ENCODE data around the gene ANKRD66. TPM values are rescaled to one million over a fixed set of nuclear protein-coding genes. Genes with fewer than 3 reads are reported as not detected.

ANKRD66 gene
- total RNA-seq, 1 donor from 2014 or later = not detected

DNA sequence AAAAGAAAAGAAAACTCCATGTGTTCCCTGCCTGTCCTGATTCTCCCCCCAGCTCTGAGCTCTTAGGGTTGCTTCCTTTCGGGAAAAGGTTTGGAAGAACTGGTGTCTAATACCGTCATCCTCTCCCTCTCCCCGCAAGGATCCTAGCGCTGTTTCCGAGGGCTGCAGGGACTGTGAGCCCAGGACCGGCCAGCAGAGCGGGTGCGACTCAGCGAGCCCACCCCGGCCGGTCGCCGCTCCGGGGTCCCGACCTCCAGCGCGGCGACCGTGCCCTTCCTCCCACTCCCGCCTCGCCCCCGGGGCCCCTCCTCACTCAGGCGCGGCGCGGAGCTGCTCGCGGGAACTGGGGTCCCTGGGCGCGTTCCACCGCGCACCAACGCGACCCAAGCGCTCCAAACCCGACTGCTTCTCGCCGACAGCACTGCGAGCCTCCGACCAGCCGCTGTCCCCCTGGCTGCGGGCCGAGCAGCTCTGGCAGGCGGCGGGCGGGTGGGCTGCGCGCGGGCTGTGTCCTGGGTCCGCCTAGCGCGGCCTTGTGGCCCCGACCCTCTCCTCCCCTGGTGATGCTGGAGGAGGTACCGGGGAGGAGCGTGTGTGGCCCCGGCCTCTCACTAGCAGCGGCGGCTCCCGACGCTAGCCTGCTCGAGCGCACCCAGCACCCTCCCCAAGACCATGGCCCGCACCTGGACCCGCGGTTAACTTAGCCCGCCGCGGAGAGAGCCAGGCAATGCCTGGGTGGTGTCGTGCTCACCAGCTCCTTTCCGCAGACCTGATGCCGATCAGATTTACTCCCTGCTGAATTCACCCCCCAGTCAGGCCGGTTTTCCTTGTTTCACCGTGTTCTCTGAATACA is 11.6 kb upstream of the ANKRD66 start, which contains the start of gene PLA2G7:
Gene PLA2G7, minus strand, starts transcription at position 509 of the 853 bp plus-strand sequence. CDS start 12,484 bp downstream, outside the sequence.
- peak; percentile 19 for DNase-seq (ENCODE audit: low read depth)
- TF ChIP-seq, protein P1, sequence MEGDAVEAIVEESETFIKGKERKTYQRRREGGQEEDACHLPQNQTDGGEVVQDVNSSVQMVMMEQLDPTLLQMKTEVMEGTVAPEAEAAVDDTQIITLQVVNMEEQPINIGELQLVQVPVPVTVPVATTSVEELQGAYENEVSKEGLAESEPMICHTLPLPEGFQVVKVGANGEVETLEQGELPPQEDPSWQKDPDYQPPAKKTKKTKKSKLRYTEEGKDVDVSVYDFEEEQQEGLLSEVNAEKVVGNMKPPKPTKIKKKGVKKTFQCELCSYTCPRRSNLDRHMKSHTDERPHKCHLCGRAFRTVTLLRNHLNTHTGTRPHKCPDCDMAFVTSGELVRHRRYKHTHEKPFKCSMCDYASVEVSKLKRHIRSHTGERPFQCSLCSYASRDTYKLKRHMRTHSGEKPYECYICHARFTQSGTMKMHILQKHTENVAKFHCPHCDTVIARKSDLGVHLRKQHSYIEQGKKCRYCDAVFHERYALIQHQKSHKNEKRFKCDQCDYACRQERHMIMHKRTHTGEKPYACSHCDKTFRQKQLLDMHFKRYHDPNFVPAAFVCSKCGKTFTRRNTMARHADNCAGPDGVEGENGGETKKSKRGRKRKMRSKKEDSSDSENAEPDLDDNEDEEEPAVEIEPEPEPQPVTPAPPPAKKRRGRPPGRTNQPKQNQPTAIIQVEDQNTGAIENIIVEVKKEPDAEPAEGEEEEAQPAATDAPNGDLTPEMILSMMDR (IDR thresholded peaks at IDR 0.05; ENCODE audit: insufficient read depth, low read length, severe bottlenecking) = no peak
- no peaks in the 10 kb centered on the region for H3K27me3 ChIP-seq (ENCODE audit: control insufficient read depth, insufficient read depth, low read length)
- H3K4me3 ChIP-seq (ENCODE audit: low read depth, low read length) = peak within 1 kb of the TSS; percentile 31
- no peak for FAIRE-seq
- no peaks in the 10 kb centered on the region for H3K36me3 ChIP-seq (ENCODE audit: control insufficient read depth, insufficient read depth, low read length)

DNA sequence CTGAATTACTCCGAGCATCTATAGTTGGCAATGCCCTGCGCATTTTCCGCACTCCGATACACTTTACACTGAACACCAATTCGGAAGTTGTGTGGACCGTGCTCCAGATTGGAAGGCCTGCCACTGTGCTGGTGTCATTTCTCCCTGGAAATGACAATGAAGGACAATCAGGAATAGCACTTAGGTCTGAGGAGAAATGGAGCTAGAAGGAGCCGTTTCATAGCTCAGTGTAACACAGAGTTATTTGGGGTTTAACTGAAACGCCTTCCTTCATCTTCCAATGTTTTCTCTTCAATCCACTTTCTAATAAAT is 11.1 kb upstream of the ANKRD66 start:
- FAIRE-seq = no peak
- TF ChIP-seq, protein P1 (IDR thresholded peaks at IDR 0.05; ENCODE audit: insufficient read depth, low read length, severe bottlenecking) = no peak
- H3K36me3 ChIP-seq (ENCODE audit: control insufficient read depth, insufficient read depth, low read length) = no peaks in the 10 kb centered on the region
- H3K4me3 ChIP-seq (ENCODE audit: low read depth, low read length) = peak overlapping the region; percentile 31
- H3K27me3 ChIP-seq (ENCODE audit: control insufficient read depth, insufficient read depth, low read length) = no peaks in the 10 kb centered on the region
- DNase-seq (ENCODE audit: low read depth) = no peak

DNA sequence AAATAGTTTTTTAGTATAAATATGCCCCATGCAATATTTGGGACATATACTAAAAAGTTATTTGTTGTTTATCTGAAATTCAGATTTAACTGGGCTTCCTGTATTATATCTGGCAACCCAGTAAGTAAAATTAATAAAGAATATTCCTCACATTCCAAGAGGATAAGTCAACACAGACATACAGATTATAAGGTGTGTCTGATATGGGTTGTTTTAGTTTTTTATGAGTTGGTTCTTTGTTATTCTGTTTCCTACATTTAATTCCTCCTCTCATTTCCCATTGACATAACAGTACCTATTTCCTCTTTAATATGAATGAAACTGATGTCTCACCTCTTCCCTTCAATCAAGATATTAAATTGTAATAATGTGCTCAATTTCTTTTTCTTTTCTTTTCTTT is 9.8 kb upstream of the ANKRD66 start:
- TF ChIP-seq, protein P1 (IDR thresholded peaks at IDR 0.05; ENCODE audit: insufficient read depth, low read length, severe bottlenecking) = no peak
- Histone ChIP-seq H3K36me3 (ENCODE audit: control insufficient read depth, insufficient read depth, low read length) (no peaks in the 10 kb centered on the region), H3K27me3 (ENCODE audit: control insufficient read depth, insufficient read depth, low read length) (no peaks in the 10 kb centered on the region), H3K4me3 (ENCODE audit: low read depth, low read length) (no peak overlapping the region)
- FAIRE-seq = no peak
- DNase-seq (ENCODE audit: low read depth) = peak; percentile 35

DNA sequence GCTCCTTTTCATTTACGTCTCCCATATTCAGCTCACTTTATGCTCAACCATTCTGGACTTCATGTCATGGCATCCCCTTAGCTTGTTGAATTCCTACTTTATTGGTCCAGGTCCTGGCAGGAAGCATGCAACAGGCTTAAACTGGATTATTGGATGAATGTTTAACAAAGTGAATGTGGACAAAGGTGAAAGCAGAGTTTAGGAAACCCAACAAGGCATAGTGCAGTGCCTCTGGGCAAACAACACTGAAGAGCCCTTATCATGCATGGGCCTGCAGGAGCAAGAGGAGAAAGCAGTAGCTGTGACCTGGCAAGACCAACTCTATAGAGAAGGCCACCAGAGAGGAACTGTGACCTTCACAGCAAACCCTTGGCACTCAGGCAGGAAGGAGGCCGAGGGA is 5.3 kb upstream of the ANKRD66 start:
- no peak for FAIRE-seq
- H3K27me3 ChIP-seq (ENCODE audit: control insufficient read depth, insufficient read depth, low read length) = no peaks in the 10 kb centered on the region
- TF ChIP-seq, protein P1 (IDR thresholded peaks at IDR 0.05; ENCODE audit: insufficient read depth, low read length, severe bottlenecking) = no peak

DNA sequence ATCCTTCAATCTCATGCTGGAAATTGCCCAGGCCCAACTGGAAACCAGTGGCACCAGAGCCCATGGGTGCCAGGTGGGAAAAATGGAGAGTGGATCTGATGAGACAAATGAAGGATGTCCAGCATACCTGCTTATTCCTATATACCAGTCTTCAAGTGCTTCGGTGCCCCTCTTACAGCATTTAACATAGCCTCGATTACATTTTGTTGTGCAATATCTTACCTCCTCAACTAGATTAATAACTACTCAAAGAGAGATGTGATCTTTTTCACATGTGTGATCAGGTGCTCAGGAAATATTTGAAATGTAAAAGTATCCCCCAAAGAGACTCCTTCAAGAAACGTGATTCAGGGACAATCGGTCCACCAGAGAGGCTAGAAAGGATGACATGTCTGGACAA is 4.8 kb upstream of the ANKRD66 start:
- no peak for DNase-seq (ENCODE audit: low read depth)
- no peak for FAIRE-seq
- Histone ChIP-seq H3K36me3 (ENCODE audit: control insufficient read depth, insufficient read depth, low read length) (no peaks in the 10 kb centered on the region), H3K4me3 (ENCODE audit: low read depth, low read length) (no peak overlapping the region), H3K27me3 (ENCODE audit: control insufficient read depth, insufficient read depth, low read length) (no peaks in the 10 kb centered on the region)
- TF ChIP-seq, protein P1 (IDR thresholded peaks at IDR 0.05; ENCODE audit: insufficient read depth, low read length, severe bottlenecking) = no peak

More for the DNA sequence above, 5.3 kb upstream of the ANKRD66 start:
- Histone ChIP-seq H3K4me3 (ENCODE audit: low read depth, low read length) (no peak overlapping the region), H3K36me3 (ENCODE audit: control insufficient read depth, insufficient read depth, low read length) (no peaks in the 10 kb centered on the region)
- no peak for DNase-seq (ENCODE audit: low read depth)
